SK-N-SH (cell line): Measurements from ENCODE around the gene CCNK. TPM values are rescaled to one million over a fixed set of nuclear protein-coding genes. Genes with fewer than 3 reads are reported as not detected.

Experiments used
- CTCF ChIA-PET: fragments of 300-600, 350-600 bp; formaldehyde crosslinking; extraction: SDS; loops from one replicate; lab custom pipeline; 2021; lab: Yijun Ruan, JAX
- POLR2A ChIA-PET: fragments of 350-600 bp; sonication (Branson Sonifier 250); formaldehyde crosslinking; extraction: SDS; loops from one replicate; lab custom pipeline; 2020; ENCODE audit warnings: antibody characterized with exemption, inconsistent platforms; lab: Yijun Ruan, JAX
- DNase-seq: peaks from one replicate; pipeline ENCODE4 v3.0.0; 2012
- H2AFZ ChIP-seq: fragments of 200-600 bp; sonication (generic); 2 replicates; pipeline ENCODE4 v1.8.1; 2016; ENCODE audit warnings: antibody characterized with exemption, mild to moderate bottlenecking, low read depth
- H3F3A ChIP-seq: fragments of 200-600 bp; sonication (generic); replicated peaks from 2 replicates; pipeline ENCODE3; 2016; ENCODE audit warnings: antibody characterized with exemption, mild to moderate bottlenecking; ENCODE audit not compliant: insufficient read depth
- H3K27ac ChIP-seq, 2 experiments: fragments of 200-500 bp in 1 of 2; fragments of 200-600 bp in 1 of 2; sonication (Bioruptor generic) in 1 of 2; sonication (generic), shearing (Covaris generic) in 1 of 2; 2 replicates each; pipeline versions ENCODE4 v1.5.1 to v1.6.1; 2014 to 2016; ENCODE audit warnings: low read depth in 2 of 2, inconsistent platforms in 1 of 2, low read length in 1 of 2, mild to moderate bottlenecking in 1 of 2, mixed read lengths in 1 of 2
- H3K27me3 ChIP-seq: fragments of 200-600 bp; sonication (generic), shearing (Covaris generic); 2 replicates; pipeline ENCODE4 v1.6.1; 2016; ENCODE audit warnings: mixed run types; ENCODE audit not compliant: insufficient read depth
- H3K36me3 ChIP-seq, 2 experiments: fragments of 200-500 bp in 1 of 2; fragments of 200-600 bp in 1 of 2; sonication (Bioruptor generic) in 1 of 2; sonication (generic) in 1 of 2; replicated peaks in 1 of 2; 2 replicates each; pipeline versions ENCODE3 to v1.5.1; 2014 to 2016; ENCODE audit warnings: low read length in 1 of 2, mild to moderate bottlenecking in 1 of 2; ENCODE audit not compliant: insufficient read depth in 2 of 2, control insufficient read depth in 1 of 2
- H3K4me1 ChIP-seq, 2 experiments: fragments of 200-500 bp in 1 of 2; fragments of 200-600 bp in 1 of 2; sonication (Bioruptor generic) in 1 of 2; sonication (generic), shearing (Covaris generic) in 1 of 2; 2 replicates each; pipeline versions ENCODE4 v1.5.1 to v1.6.1; 2014 to 2016; ENCODE audit warnings: low read depth in 1 of 2, low read length in 1 of 2, mixed run types in 1 of 2; ENCODE audit not compliant: insufficient read depth in 2 of 2, control insufficient read depth in 1 of 2
- H3K4me2 ChIP-seq: fragments of 200-600 bp; sonication (generic), shearing (Covaris generic); 2 replicates; pipeline ENCODE4 v1.6.1; 2017; ENCODE audit warnings: mixed run types
- H3K4me3 ChIP-seq, 2 experiments: fragments of 200-500 bp in 1 of 2; fragments of 200-600 bp in 1 of 2; sonication (Bioruptor generic) in 1 of 2; sonication (generic), shearing (Covaris generic) in 1 of 2; 2 replicates each; pipeline versions ENCODE4 v1.5.1 to v1.8.1; 2014 to 2016; ENCODE audit warnings: low read depth in 2 of 2, inconsistent platforms in 1 of 2, low read length in 1 of 2, mild to moderate bottlenecking in 1 of 2, mixed read lengths in 1 of 2, moderate library complexity in 1 of 2
- H3K79me2 ChIP-seq: fragments of 200-600 bp; sonication (generic); 2 replicates; pipeline ENCODE4 v1.8.1; 2017; ENCODE audit warnings: mild to moderate bottlenecking; ENCODE audit not compliant: insufficient read depth
- H3K9ac ChIP-seq: fragments of 200-600 bp; sonication (generic); 2 replicates; pipeline ENCODE4 v1.6.1; 2017; ENCODE audit warnings: mixed run types
- H3K9me2 ChIP-seq: fragments of 200-600 bp; sonication (generic); 2 replicates; pipeline ENCODE4 v1.6.1; 2017; ENCODE audit warnings: mixed run types
- H3K9me3 ChIP-seq: fragments of 200-600 bp; sonication (generic); 2 replicates; pipeline ENCODE4 v1.6.1; 2017; ENCODE audit warnings: mixed run types, mild to moderate bottlenecking, moderate library complexity
- H4K20me1 ChIP-seq: fragments of 200-600 bp; sonication (generic); 2 replicates; pipeline ENCODE4 v1.6.1; 2017; ENCODE audit warnings: mild to moderate bottlenecking, mixed run types; ENCODE audit not compliant: insufficient read depth
- CTCF ChIP-seq: fragments of 200-600 bp; sonication (generic); IDR thresholded peaks from 2 replicates; pipeline ENCODE4 v1.6.1; 2017; ENCODE audit warnings: antibody characterized with exemption, mild to moderate bottlenecking, moderate library complexity
- EZH2phosphoT487 ChIP-seq: fragments of 200-600 bp; sonication (generic); IDR thresholded peaks from 2 replicates; pipeline ENCODE4 v1.6.1; 2017; ENCODE audit warnings: low read depth, mixed run types, mild to moderate bottlenecking, antibody characterized with exemption, moderate library complexity, borderline replicate concordance
- JUND ChIP-seq: IDR thresholded peaks from 2 replicates; pipeline ENCODE4 v1.4.0; 2012
- MXI1 ChIP-seq: IDR thresholded peaks from 2 replicates; pipeline ENCODE4 v1.6.1; 2012; ENCODE audit warnings: mild to moderate bottlenecking, low read depth, low read length, improper control_type of control experiment
- PBX3 ChIP-seq: IDR thresholded peaks from 2 replicates; pipeline ENCODE4; 2012
- RCOR1 ChIP-seq: fragments of 150-350 bp; IDR thresholded peaks from 2 replicates; pipeline ENCODE4 v1.6.1; 2017; ENCODE audit warnings: antibody characterized with exemption, low read length
- REST ChIP-seq: IDR thresholded peaks from 2 replicates; pipeline ENCODE4 v1.6.1; 2012; ENCODE audit warnings: mild to moderate bottlenecking, low read depth, low read length, moderate library complexity
- RXRA ChIP-seq: IDR thresholded peaks from 2 replicates; pipeline ENCODE4 v1.4.0; 2012; ENCODE audit warnings: low read depth, mild to moderate bottlenecking, borderline replicate concordance
- SIN3A ChIP-seq: IDR thresholded peaks from 2 replicates; pipeline ENCODE4 v1.6.1; 2012; ENCODE audit warnings: low read depth, mild to moderate bottlenecking, low read length, moderate library complexity, borderline replicate concordance
- SMC3 ChIP-seq: IDR thresholded peaks from 2 replicates; pipeline ENCODE4 v1.6.1; 2012; ENCODE audit warnings: low read depth, low read length, improper control_type of control experiment
- TAF1 ChIP-seq: IDR thresholded peaks from 2 replicates; pipeline ENCODE4 v1.6.1; 2012; ENCODE audit warnings: low read depth, mild to moderate bottlenecking, low read length, moderate library complexity, borderline replicate concordance
- TCF12 ChIP-seq: IDR thresholded peaks from 2 replicates; pipeline ENCODE4 v1.4.0; 2012
- YY1 ChIP-seq: IDR thresholded peaks from 2 replicates; pipeline ENCODE4 v1.4.0; 2012; ENCODE audit warnings: low read depth, mild to moderate bottlenecking
- WGBS: methylation state at CpG from one replicate; pipeline ENCODE4 v1.1.6; 2017; ENCODE audit warnings: low lambda C conversion rate; 5-methylcytosine and 5-hydroxymethylcytosine counted together
- polyA plus RNA-seq, 3 experiments: library from polyadenylated mRNA; depleted of rRNA; stranded (reverse); fragments of >200 nt; gene quantifications; 2 replicates each; pipeline ENCODE4 v1.2.3, GENCODE V29; 2012

CCNK gene
- polyA plus RNA-seq, 1 of the 3 experiments (the other 2 are of a cell fraction) = 14.6 TPM

GRCh38 chr14:99515301-99516155 is 34.3 kb downstream of the CCNK start:
- POLR2A ChIA-PET = no interaction called here

GRCh38 chr14:99516156-99516870 is 35.1 kb downstream of the CCNK start:
- DNase-seq = peak; percentile 19
- POLR2A ChIA-PET = no interaction called here
- peaks cover 8% of the 10 kb centered on the region for H3F3A ChIP-seq
- H3K4me3 ChIP-seq = no peak overlapping the region
- H3K4me1 ChIP-seq = peaks cover 0 to 16% of the 10 kb centered on the region in 2 experiments; a peak in 1 of 4 replicates
- no peak overlapping the region for H3K9ac ChIP-seq
- CTCF ChIA-PET = interaction anchor here (0.7 to 3.6 kb wide), 5 partner anchors 45 to 172 kb away, joined by 3 to 34 read pairs (median 8); no protein-coding TSS in a partner anchor
- H3K79me2 ChIP-seq = peaks cover 17% of the 10 kb centered on the region; the same call in 1 of the 2 replicates
- no peak overlapping the region for H3K27ac ChIP-seq
- 94% methylated on average over 20 of the region's 24 CpGs for WGBS
- H3K36me3 ChIP-seq = peaks cover 5 to 36% of the 10 kb centered on the region in 2 experiments
- no peaks in the 10 kb centered on the region for H3K27me3 ChIP-seq
- H3K9me2 ChIP-seq = no peaks in the 10 kb centered on the region
- TF ChIP-seq TAF1 (no peak), SMC3 (no peak), SIN3A (no peak), CTCF (no peak), YY1 (no peak), TCF12 (no peak), RCOR1 (no peak), EZH2phosphoT487 (no peak), REST (no peak), PBX3 (no peak), RXRA (no peak)
- peaks cover 11% of the 10 kb centered on the region; the same call in 1 of the 2 replicates for H4K20me1 ChIP-seq
- no peak overlapping the region for H3K4me2 ChIP-seq
- H2AFZ ChIP-seq = no peak overlapping the region
- no peaks in the 10 kb centered on the region for H3K9me3 ChIP-seq

More at GRCh38 chr14:99515301-99516155, 34.3 kb downstream of the CCNK start:
- Histone ChIP-seq H3K4me3 (no peak overlapping the region), H3K27me3 (no peaks in the 10 kb centered on the region), H4K20me1 (peaks cover 19% of the 10 kb centered on the region; the same call in 1 of the 2 replicates), H2AFZ (no peak overlapping the region), H3K4me1 (peaks cover 0 to 16% of the 10 kb centered on the region in 2 experiments; a peak in 1 of 4 replicates), H3K36me3 (peaks cover 5 to 39% of the 10 kb centered on the region in 2 experiments), H3K27ac (no peak overlapping the region), H3K9ac (no peak overlapping the region), H3F3A (peaks cover 8% of the 10 kb centered on the region), H3K9me2 (no peaks in the 10 kb centered on the region), H3K4me2 (no peak overlapping the region), H3K9me3 (no peaks in the 10 kb centered on the region), H3K79me2 (peaks cover 17% of the 10 kb centered on the region; the same call in 1 of the 2 replicates)
- 98% methylated on average over 13 of the region's 27 CpGs for WGBS
- CTCF ChIA-PET = interaction anchor here (0.6 to 3.6 kb wide), 4 partner anchors 60 to 112 kb away, joined by 3 to 34 read pairs (median 3); no protein-coding TSS in a partner anchor
- peak; percentile 23 for DNase-seq
- TF ChIP-seq EZH2phosphoT487 (no peak), JUND (no peak), YY1 (no peak), MXI1 (no peak)
